ENCODE data around the gene PTBP2.

Gene PTBP2

GRCh38 chr1:96721416-96722160 is at the start of gene PTBP2:
Gene PTBP2 (plus strand): TSS chr1:96721784. CDS start chr1:96721865, 81 bp downstream.
- H3K79me2 ChIP-seq (ENCODE audit: insufficient read depth, low read length), result peaks cover 47% of the 10 kb centered on the region

GRCh38 chr1:96674915-96675314 is 46.7 kb upstream of the PTBP2 start:
- no peak overlapping the region for H3K4me3 ChIP-seq (ENCODE audit: insufficient read depth, low read length, poor library complexity, severe bottlenecking)
- H2AFZ ChIP-seq (ENCODE audit: low read depth, low read length, severe bottlenecking), result no peak overlapping the region
- no peaks in the 10 kb centered on the region for H3K9me3 ChIP-seq (ENCODE audit: insufficient read depth, low read length)
- no peaks in the 10 kb centered on the region for H3K36me3 ChIP-seq (ENCODE audit: low read length)
- H3K79me2 ChIP-seq (ENCODE audit: insufficient read depth, low read length), result no peaks in the 10 kb centered on the region
- TF ChIP-seq CTCF (IDR thresholded peaks at IDR 0.05; ENCODE audit: insufficient read depth, low read length, poor library complexity, severe bottlenecking) (no peak), EZH2phosphoT487 (conservative IDR thresholded peaks at IDR 0.05; ENCODE audit: low read length) (no peak)
- H3K9ac ChIP-seq (ENCODE audit: low read length), result no peak overlapping the region
- H4K20me1 ChIP-seq (ENCODE audit: low read depth, low read length), result no peaks in the 10 kb centered on the region
- no peak overlapping the region for H3K27ac ChIP-seq (ENCODE audit: low read depth, low read length)
- no peaks in the 10 kb centered on the region for H3F3A ChIP-seq (ENCODE audit: insufficient read depth)
- H3K9me2 ChIP-seq (replicated peaks; ENCODE audit: insufficient read depth, low read length), result no peaks in the 10 kb centered on the region
- no peak overlapping the region for H3K4me2 ChIP-seq (ENCODE audit: low read depth, low read length, poor library complexity, severe bottlenecking)
- no peaks in the 10 kb centered on the region for H3K27me3 ChIP-seq (ENCODE audit: low read length)

More at GRCh38 chr1:96721416-96722160, at the start of gene PTBP2:
- H3K27me3 ChIP-seq (ENCODE audit: low read length), result no peaks in the 10 kb centered on the region
- H3F3A ChIP-seq (ENCODE audit: insufficient read depth), result no peaks in the 10 kb centered on the region; the same call in 1 of the 2 replicates
- H3K27ac ChIP-seq (ENCODE audit: low read depth, low read length), result peak within 1 kb of the TSS; percentile 68
- H3K9me2 ChIP-seq (replicated peaks; ENCODE audit: insufficient read depth, low read length), result no peaks in the 10 kb centered on the region
- TF ChIP-seq CTCF (IDR thresholded peaks at IDR 0.05; ENCODE audit: insufficient read depth, low read length, poor library complexity, severe bottlenecking) (no peak), EZH2phosphoT487 (conservative IDR thresholded peaks at IDR 0.05; ENCODE audit: low read length) (no peak)
- peak within 1 kb of the TSS; percentile 90 for H3K4me3 ChIP-seq (ENCODE audit: insufficient read depth, low read length, poor library complexity, severe bottlenecking)
- peak within 1 kb of the TSS; percentile 92 for H3K9ac ChIP-seq (ENCODE audit: low read length)
- H3K36me3 ChIP-seq (ENCODE audit: low read length), result peaks cover 5% of the 10 kb centered on the region; the same call in 1 of the 2 replicates
- H4K20me1 ChIP-seq (ENCODE audit: low read depth, low read length), result no peaks in the 10 kb centered on the region
- H2AFZ ChIP-seq (ENCODE audit: low read depth, low read length, severe bottlenecking), result peak within 1 kb of the TSS; percentile 83
- no peaks in the 10 kb centered on the region for H3K9me3 ChIP-seq (ENCODE audit: insufficient read depth, low read length)
- H3K4me2 ChIP-seq (ENCODE audit: low read depth, low read length, poor library complexity, severe bottlenecking), result peak within 1 kb of the TSS; percentile 85

- H3K9ac ChIP-seq (ENCODE audit: low read length), result no peak overlapping the region
- H4K20me1 ChIP-seq (ENCODE audit: low read depth, low read length), result no peaks in the 10 kb centered on the region
- H3K4me3 ChIP-seq (ENCODE audit: insufficient read depth, low read length, poor library complexity, severe bottlenecking), result no peak overlapping the region
- no peaks in the 10 kb centered on the region for H3K79me2 ChIP-seq (ENCODE audit: insufficient read depth, low read length)
- H2AFZ ChIP-seq (ENCODE audit: low read depth, low read length, severe bottlenecking), result no peak overlapping the region
- H3K9me2 ChIP-seq (replicated peaks; ENCODE audit: insufficient read depth, low read length), result no peaks in the 10 kb centered on the region
- H3K4me2 ChIP-seq (ENCODE audit: low read depth, low read length, poor library complexity, severe bottlenecking), result no peak overlapping the region
- no peaks in the 10 kb centered on the region for H3K9me3 ChIP-seq (ENCODE audit: insufficient read depth, low read length)
- no peaks in the 10 kb centered on the region for H3F3A ChIP-seq (ENCODE audit: insufficient read depth)
- TF ChIP-seq CTCF (IDR thresholded peaks at IDR 0.05; ENCODE audit: insufficient read depth, low read length, poor library complexity, severe bottlenecking) (no peak), EZH2phosphoT487 (conservative IDR thresholded peaks at IDR 0.05; ENCODE audit: low read length) (no peak)
- no peaks in the 10 kb centered on the region for H3K36me3 ChIP-seq (ENCODE audit: low read length)
- H3K27me3 ChIP-seq (ENCODE audit: low read length), result no peaks in the 10 kb centered on the region
- H3K27ac ChIP-seq (ENCODE audit: low read depth, low read length), result no peak overlapping the region
Measured at GRCh38 chr1:96682056-96682455, 39.5 kb upstream of the PTBP2 start.
